Peyer's patch (tissue), 4 donors: Measurements from ENCODE around the gene POLK.

Experiments
- CTCF ChIP-seq, 6 experiments: fragments of 450-650 bp in 4 of 6; fragments of 200-600 bp in 2 of 6; sonication (generic) in 1 of 6; IDR thresholded peaks; one replicate each; pipeline ENCODE4 v1.5.1; 2017 to 2019; ENCODE audit warnings: antibody characterized with exemption in 6 of 6, mild to moderate bottlenecking in 3 of 6, moderate library complexity in 1 of 6
- POLR2A ChIP-seq, 2 donors: fragments of 450-650 bp; IDR thresholded peaks; one replicate each; pipeline ENCODE4 v1.5.1; 2017; ENCODE audit warnings: antibody characterized with exemption in 2 of 2, mild to moderate bottlenecking in 2 of 2, moderate library complexity in 2 of 2

- no peak for TF ChIP-seq POLR2A (IDR thresholded peaks at IDR 0.05)
- no peak for TF ChIP-seq CTCF (IDR thresholded peaks at IDR 0.05)
Observed at GRCh38 chr5:75601996-75602395, 90.3 kb downstream of the POLK start.
